ENCODE results near the gene RCN2.

GRCh38 chr15:76947454-76947853, 15.9 kb downstream of the RCN2 start:
- no peak for TF ChIP-seq POLR2A (IDR thresholded peaks at IDR 0.05)
- no peak for TF ChIP-seq CTCF (IDR thresholded peaks at IDR 0.05)

All from testis (tissue), 2 donors.